Keratinocyte (primary cell): ENCODE measurements around the gene CCSER1. TPM values are rescaled to one million over a fixed set of nuclear protein-coding genes. Genes with fewer than 3 reads are reported as not detected.

Experiments used
- DNase-seq: peaks from one replicate; pipeline ENCODE4 v3.0.0-alpha.2; 2011; ENCODE audit warnings: low read depth, missing footprints, low spot score
- FAIRE-seq: peaks from 2 replicates; lab custom pipeline; 2011; peaks lifted over from hg19 to GRCh38; lab: Jason Lieb, UNC
- H2AFZ ChIP-seq: 2 replicates; pipeline ENCODE4 v1.6.0; 2012; ENCODE audit warnings: low read length, control low read depth, inconsistent platforms; ENCODE audit not compliant: control insufficient read depth
- H3K27ac ChIP-seq: 2 replicates; pipeline ENCODE4 v1.5.1; 2011; ENCODE audit warnings: low read length; ENCODE audit not compliant: control insufficient read depth, insufficient read depth
- H3K27me3 ChIP-seq: 3 replicates; pipeline ENCODE4 v1.6.0; 2011; ENCODE audit warnings: low read length; ENCODE audit not compliant: control insufficient read depth, insufficient read depth; ENCODE audit errors: extremely low read depth
- H3K36me3 ChIP-seq, 2 experiments: 2 replicates in 1 of 2; 3 replicates in 1 of 2; pipeline ENCODE4 v1.5.1; 2011; ENCODE audit warnings: low read length in 2 of 2, mild to moderate bottlenecking in 1 of 2; ENCODE audit not compliant: control insufficient read depth in 2 of 2, insufficient read depth in 2 of 2; ENCODE audit errors: extremely low read depth in 1 of 2
- H3K4me1 ChIP-seq: 3 replicates; pipeline ENCODE4 v1.5.1; 2011; ENCODE audit warnings: low read length; ENCODE audit not compliant: control insufficient read depth, insufficient read depth; ENCODE audit errors: extremely low read depth
- H3K4me2 ChIP-seq: 3 replicates; pipeline ENCODE4 v1.6.0; 2011; ENCODE audit warnings: low read depth, low read length; ENCODE audit not compliant: control insufficient read depth, insufficient read depth; ENCODE audit errors: extremely low read depth
- H3K4me3 ChIP-seq, 3 experiments: fragments of 200-600 bp in 1 of 3; sonication (generic) in 1 of 3; 2 replicates in 2 of 3; 3 replicates in 1 of 3; pipeline ENCODE4 v1.5.1; 2011 to 2016; ENCODE audit warnings: low read length in 3 of 3, mild to moderate bottlenecking in 3 of 3, control low read depth in 2 of 3, inconsistent platforms in 1 of 3, low read depth in 1 of 3, mixed read lengths in 1 of 3, mixed run types in 1 of 3, moderate library complexity in 1 of 3; ENCODE audit not compliant: control insufficient read depth in 2 of 3, insufficient read depth in 2 of 3; ENCODE audit errors: extremely low read depth in 1 of 3
- H3K79me2 ChIP-seq: 2 replicates; pipeline ENCODE4 v1.6.0; 2012; ENCODE audit warnings: low read length; ENCODE audit not compliant: control insufficient read depth, insufficient read depth
- H3K9ac ChIP-seq: 3 replicates; pipeline ENCODE4 v1.6.0; 2011; ENCODE audit warnings: low read length; ENCODE audit not compliant: control insufficient read depth, insufficient read depth; ENCODE audit errors: extremely low read depth
- H3K9me1 ChIP-seq: 3 replicates; pipeline ENCODE4 v1.6.0; 2011; ENCODE audit warnings: low read length; ENCODE audit not compliant: control insufficient read depth, insufficient read depth; ENCODE audit errors: extremely low read depth
- H3K9me3 ChIP-seq: 2 replicates; pipeline ENCODE4 v1.5.1; 2012; ENCODE audit warnings: low read depth, low read length; ENCODE audit not compliant: control insufficient read depth
- H4K20me1 ChIP-seq: 3 replicates; pipeline ENCODE4 v1.6.0; 2011; ENCODE audit warnings: low read length; ENCODE audit not compliant: control insufficient read depth, insufficient read depth; ENCODE audit errors: extremely low read depth
- EZH2 ChIP-seq: IDR thresholded peaks from one replicate; pipeline ENCODE4 v1.6.1; 2012; ENCODE audit warnings: inconsistent platforms, mild to moderate bottlenecking, low read length, moderate library complexity
- dilution Hi-C: fragments of 300-500 bp; cut with MboI; formaldehyde crosslinking; loops from one replicate; pipeline ENCODE4 v1.7.0; 2020; ENCODE audit warnings: low sequenced_read_pairs; ENCODE audit not compliant: extremely low pct_ligation_motif_present
- polyA plus RNA-seq, 5 experiments: library from polyadenylated mRNA; depleted of rRNA in 3 of 5; stranded (reverse) in 3 of 5; stranded (forward) in 1 of 5; unstranded in 1 of 5; fragments of >200 nt; gene quantifications; 1 replicate in 1 of 5; 2 replicates in 3 of 5; 3 replicates in 1 of 5; pipeline versions ENCODE4 v1.2.1 to v1.2.3, GENCODE V29; 2011 to 2012; ENCODE audit warnings: missing spikeins in 2 of 5, low read depth in 1 of 5, low replicate concordance in 1 of 5
- TF ChIP-seq, protein P1 (sequence below), 3 experiments: IDR thresholded peaks in 1 of 3; conservative IDR thresholded peaks in 1 of 3; optimal IDR thresholded peaks in 1 of 3; 2 replicates in 2 of 3; 3 replicates in 1 of 3; pipeline versions ENCODE3 to v1.5.1; 2011; ENCODE audit warnings: low read length in 3 of 3, mild to moderate bottlenecking in 3 of 3, moderate library complexity in 2 of 3, control low read depth in 1 of 3, inconsistent platforms in 1 of 3; ENCODE audit not compliant: insufficient read depth in 2 of 3; ENCODE audit errors: extremely low read depth in 1 of 3

The CCSER1 gene
- polyA plus RNA-seq, 1 donor (not counting 4 experiments of a cell fraction or from before 2014, with no cell fraction given): 1.2 TPM

- no peak overlapping the region for H3K9ac ChIP-seq
- dilution Hi-C loops: no loop called here
- H4K20me1 ChIP-seq: no peaks in the 10 kb centered on the region
- peaks cover 9% of the 10 kb centered on the region for H3K4me1 ChIP-seq
- no peak for FAIRE-seq
- H3K9me1 ChIP-seq: no peaks in the 10 kb centered on the region
- no peak overlapping the region for H3K4me2 ChIP-seq
- no peak for TF ChIP-seq EZH2
- TF ChIP-seq, protein P1, sequence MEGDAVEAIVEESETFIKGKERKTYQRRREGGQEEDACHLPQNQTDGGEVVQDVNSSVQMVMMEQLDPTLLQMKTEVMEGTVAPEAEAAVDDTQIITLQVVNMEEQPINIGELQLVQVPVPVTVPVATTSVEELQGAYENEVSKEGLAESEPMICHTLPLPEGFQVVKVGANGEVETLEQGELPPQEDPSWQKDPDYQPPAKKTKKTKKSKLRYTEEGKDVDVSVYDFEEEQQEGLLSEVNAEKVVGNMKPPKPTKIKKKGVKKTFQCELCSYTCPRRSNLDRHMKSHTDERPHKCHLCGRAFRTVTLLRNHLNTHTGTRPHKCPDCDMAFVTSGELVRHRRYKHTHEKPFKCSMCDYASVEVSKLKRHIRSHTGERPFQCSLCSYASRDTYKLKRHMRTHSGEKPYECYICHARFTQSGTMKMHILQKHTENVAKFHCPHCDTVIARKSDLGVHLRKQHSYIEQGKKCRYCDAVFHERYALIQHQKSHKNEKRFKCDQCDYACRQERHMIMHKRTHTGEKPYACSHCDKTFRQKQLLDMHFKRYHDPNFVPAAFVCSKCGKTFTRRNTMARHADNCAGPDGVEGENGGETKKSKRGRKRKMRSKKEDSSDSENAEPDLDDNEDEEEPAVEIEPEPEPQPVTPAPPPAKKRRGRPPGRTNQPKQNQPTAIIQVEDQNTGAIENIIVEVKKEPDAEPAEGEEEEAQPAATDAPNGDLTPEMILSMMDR (optimal IDR thresholded peaks at IDR 0.05 in 1 of 3, IDR thresholded peaks at IDR 0.05 in 1 of 3, conservative IDR thresholded peaks at IDR 0.05 in 1 of 3; ENCODE audit: extremely low read depth in 1 of 3, insufficient read depth in 2 of 3, low read length in 3 of 3): no peak
- no peaks in the 10 kb centered on the region for H3K79me2 ChIP-seq
- H2AFZ ChIP-seq: no peak overlapping the region
- H3K9me3 ChIP-seq: no peaks in the 10 kb centered on the region
- H3K27me3 ChIP-seq: no peaks in the 10 kb centered on the region
- H3K36me3 ChIP-seq: no peaks in the 10 kb centered on the region
- no peak overlapping the region for H3K27ac ChIP-seq
- H3K4me3 ChIP-seq: no peak overlapping the region
- no peak for DNase-seq
These were observed 416.4 kb downstream of the CCSER1 start for GRCh38 chr4:90543419-90544170.

DNA sequence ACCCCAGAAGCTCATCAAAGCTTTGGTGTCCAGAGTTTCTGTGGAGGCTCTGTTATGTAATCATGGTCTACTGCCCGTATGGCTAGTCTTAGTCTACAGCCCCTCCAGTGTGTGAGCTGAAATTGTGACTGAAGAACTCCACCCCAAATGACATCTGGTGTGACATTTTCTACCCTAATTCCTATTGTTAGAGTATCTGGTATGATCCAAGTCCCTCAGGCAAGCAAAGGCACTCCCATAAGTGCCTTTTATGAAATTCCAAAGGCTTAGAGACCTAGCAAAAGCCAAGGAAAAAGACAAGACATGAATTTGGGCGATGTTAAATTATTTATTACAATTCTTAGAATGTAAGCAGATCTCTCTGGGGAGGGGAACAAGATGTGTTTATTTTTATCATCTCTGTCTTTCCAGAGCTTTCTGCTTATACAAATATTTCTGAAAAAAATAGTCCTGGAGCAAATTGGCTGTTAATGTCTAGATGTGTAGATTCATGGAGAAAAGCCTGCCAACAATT lies 417.4 kb downstream of the CCSER1 start:
- Histone ChIP-seq H3K4me2 (no peak overlapping the region), H2AFZ (no peak overlapping the region), H3K4me1 (peaks cover 9% of the 10 kb centered on the region), H4K20me1 (no peaks in the 10 kb centered on the region), H3K9me3 (no peaks in the 10 kb centered on the region), H3K4me3 (no peak overlapping the region), H3K27me3 (no peaks in the 10 kb centered on the region), H3K9me1 (no peaks in the 10 kb centered on the region), H3K79me2 (no peaks in the 10 kb centered on the region), H3K36me3 (no peaks in the 10 kb centered on the region), H3K9ac (no peak overlapping the region), H3K27ac (no peak overlapping the region)
- TF ChIP-seq EZH2: no peak
- FAIRE-seq: no peak
- no peak for DNase-seq
- dilution Hi-C loops: no loop called here
